Choroid plexus epithelial cell (primary cell): Measurements from ENCODE around the gene NUPR1.
A peak's percentile ranks its signal among the peaks of the same experiment; 100 is the strongest.
"Not testable (repeated sequence)": the region's sequence is repeated elsewhere in the genome, so short reads cannot be mapped to it uniquely, and the experiment has no call there.

Experiments used
- DNase-seq: peaks from one replicate; pipeline ENCODE4 v3.0.0-alpha.2; 2010; ENCODE audit warnings: low read depth
- H3K4me3 ChIP-seq: 2 replicates; pipeline ENCODE4 v1.5.1; 2011; ENCODE audit warnings: low read depth, mild to moderate bottlenecking, control low read depth, low read length, moderate library complexity
- TF ChIP-seq, protein P1 (sequence below): conservative IDR thresholded peaks from 2 replicates; pipeline ENCODE4 v1.5.1; 2011; ENCODE audit warnings: low read depth, mild to moderate bottlenecking, control low read depth, inconsistent platforms, low read length, moderate library complexity

The NUPR1 gene

DNA sequence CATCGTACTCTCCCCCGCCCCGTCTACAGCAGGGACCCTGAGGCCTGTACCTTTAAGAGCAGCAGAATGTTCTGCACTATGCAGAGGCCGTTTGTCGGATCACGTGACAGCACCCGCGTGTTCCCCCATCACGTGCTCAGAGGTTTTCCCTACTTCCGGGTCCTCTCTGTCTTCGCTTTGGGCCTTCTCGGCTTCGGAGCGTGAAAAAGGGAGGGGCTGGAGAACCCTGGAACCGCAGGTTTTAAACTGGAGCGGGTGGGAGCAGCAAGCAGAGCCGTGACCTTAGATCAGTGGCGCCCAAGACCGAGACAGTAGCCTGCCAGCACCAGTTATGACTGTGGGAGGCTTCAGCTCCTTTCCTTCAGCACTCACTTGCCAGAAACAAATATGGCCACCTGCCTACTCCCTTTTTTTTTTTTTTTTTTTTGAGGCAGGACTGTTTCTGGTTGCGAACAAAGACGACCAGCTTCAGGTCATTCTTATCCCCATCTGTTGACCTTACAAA, 46.8 kb downstream of the NUPR1 start, which contains the start of gene CLN3:
Gene CLN3 (minus strand): TSS at position 105 of the 505 bp plus-strand sequence. CDS start 315 bp downstream, outside the sequence.
- TF ChIP-seq, protein P1, sequence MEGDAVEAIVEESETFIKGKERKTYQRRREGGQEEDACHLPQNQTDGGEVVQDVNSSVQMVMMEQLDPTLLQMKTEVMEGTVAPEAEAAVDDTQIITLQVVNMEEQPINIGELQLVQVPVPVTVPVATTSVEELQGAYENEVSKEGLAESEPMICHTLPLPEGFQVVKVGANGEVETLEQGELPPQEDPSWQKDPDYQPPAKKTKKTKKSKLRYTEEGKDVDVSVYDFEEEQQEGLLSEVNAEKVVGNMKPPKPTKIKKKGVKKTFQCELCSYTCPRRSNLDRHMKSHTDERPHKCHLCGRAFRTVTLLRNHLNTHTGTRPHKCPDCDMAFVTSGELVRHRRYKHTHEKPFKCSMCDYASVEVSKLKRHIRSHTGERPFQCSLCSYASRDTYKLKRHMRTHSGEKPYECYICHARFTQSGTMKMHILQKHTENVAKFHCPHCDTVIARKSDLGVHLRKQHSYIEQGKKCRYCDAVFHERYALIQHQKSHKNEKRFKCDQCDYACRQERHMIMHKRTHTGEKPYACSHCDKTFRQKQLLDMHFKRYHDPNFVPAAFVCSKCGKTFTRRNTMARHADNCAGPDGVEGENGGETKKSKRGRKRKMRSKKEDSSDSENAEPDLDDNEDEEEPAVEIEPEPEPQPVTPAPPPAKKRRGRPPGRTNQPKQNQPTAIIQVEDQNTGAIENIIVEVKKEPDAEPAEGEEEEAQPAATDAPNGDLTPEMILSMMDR, result no peak
- peak within 1 kb of the TSS; percentile 98 for H3K4me3 ChIP-seq
- DNase-seq, result peak; percentile 98

DNA sequence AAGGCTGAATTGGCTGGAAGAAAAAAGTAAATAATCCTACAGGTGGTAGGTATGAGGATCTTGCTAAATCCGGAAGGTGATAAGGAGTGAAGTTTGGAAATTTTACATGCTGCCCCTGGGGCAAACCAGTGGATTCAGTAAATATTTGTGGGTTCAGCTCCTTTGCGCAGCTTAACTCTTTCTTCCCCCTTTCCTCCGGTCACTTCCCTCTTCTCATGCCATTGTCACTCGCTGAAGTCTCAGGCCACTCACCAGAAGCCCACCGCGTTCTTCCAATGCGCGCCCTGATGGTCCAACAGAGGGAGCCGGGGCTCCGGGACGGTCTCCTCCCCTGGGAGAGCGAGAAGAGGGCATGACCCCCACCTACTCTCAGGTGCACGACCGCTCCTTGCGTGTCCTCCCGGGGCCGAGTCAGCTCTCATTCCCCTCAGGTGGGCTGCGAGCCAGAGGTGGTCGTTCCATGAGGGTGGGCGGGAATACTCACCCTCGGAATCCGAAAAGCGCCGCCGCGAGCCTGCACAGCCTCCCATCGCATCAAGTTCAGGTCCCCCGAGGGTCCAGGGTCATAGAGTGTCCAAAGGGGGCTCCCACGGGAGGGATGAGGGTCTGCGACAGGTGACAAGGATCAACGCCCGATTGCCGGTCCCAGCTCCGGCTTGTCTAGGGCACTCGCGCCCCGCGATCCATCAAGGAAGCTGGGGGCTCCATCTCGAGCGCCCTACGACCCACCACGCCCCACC, 47.4 kb downstream of the NUPR1 start:
- peak; percentile 11 for DNase-seq
- TF ChIP-seq, protein P1, result peak; percentile 53
- peak overlapping the region; percentile 98 for H3K4me3 ChIP-seq

DNA sequence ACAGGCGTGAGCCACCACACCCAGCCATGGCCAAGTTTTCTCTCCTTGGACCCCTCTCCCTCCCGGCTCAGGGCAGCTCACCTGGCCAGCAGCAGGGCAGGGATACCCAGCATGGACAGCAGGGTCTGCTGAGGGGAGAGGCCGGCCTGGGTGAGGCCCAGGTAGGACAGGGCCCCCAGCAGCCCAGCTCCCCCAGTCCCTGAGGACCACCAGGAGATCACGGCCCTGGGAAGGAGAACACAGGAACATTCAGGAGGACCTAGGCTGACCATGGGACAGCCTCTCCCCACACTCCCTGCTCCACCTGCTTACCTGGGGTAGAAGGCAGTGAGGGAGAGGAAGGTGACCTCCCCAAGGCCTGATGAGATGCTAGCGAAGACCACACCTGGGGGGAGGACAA, 52.5 kb downstream of the NUPR1 start:
- DNase-seq, result no peak
- H3K4me3 ChIP-seq, result no peak overlapping the region
- TF ChIP-seq, protein P1, result no peak

DNA sequence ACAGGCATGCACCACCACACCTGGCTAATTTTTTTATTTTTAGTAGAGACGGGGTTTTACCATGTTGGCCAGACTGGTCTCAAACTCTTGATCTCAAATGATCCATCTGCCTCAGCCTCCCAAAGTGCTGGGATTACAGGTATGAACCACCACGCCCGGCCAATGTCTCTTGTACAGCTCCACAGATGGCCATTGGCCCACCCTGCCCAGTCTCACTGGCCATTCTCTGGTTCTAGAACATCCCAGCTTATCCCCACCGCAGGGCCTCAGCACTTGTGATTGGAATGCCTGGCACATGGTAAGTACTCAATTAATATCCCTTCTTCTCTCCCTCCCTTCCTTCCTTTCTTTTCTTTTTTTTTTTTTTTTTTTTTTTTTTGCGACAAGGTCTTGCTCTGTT, 55.4 kb downstream of the NUPR1 start:
- not testable (repeated sequence) for H3K4me3 ChIP-seq, DNase-seq
